Heart right ventricle (tissue), 16 donors: ENCODE results near the gene SELENOP. TPM values are rescaled to one million over a fixed set of nuclear protein-coding genes. Genes with fewer than 3 reads are reported as not detected.

Source experiments
- ATAC-seq, 8 donors: fragments of 200-7000 bp; cut with Tn5 transposase; one replicate each; pipeline ENCODE4 v1.9.1; 2020; ENCODE audit warnings: mild to moderate bottlenecking in 8 of 8, moderate library complexity in 8 of 8, moderate number of reproducible peaks in 1 of 8
- DNase-seq, 2 donors: peaks; one replicate each; pipeline ENCODE4 v3.0.0-alpha.2; 2020
- H3K27ac ChIP-seq, 10 donors: fragments of 200-600 bp; sonication (generic) in 2 of 10; one replicate each; pipeline versions ENCODE4 v1.5.0 to v1.8.0; 2020 to 2022; ENCODE audit warnings: mild to moderate bottlenecking in 3 of 10
- H3K27me3 ChIP-seq, 7 donors: fragments of 200-600 bp; one replicate each; pipeline ENCODE4 v1.8.0; 2021 to 2022; ENCODE audit warnings: mild to moderate bottlenecking in 2 of 7
- H3K36me3 ChIP-seq, 9 donors: fragments of 200-600 bp; sonication (generic) in 1 of 9; one replicate each; pipeline versions ENCODE4 v1.5.0 to v1.8.0; 2020 to 2022; ENCODE audit warnings: mild to moderate bottlenecking in 2 of 9
- H3K4me1 ChIP-seq, 9 donors: fragments of 200-600 bp; sonication (generic) in 1 of 9; one replicate each; pipeline versions ENCODE4 v1.5.0 to v1.8.0; 2020 to 2022; ENCODE audit warnings: mild to moderate bottlenecking in 4 of 9
- H3K4me3 ChIP-seq, 10 donors: fragments of 200-600 bp; sonication (generic) in 2 of 10; one replicate each; pipeline versions ENCODE4 v1.5.0 to v1.8.0; 2020 to 2022; ENCODE audit warnings: mild to moderate bottlenecking in 7 of 10, moderate library complexity in 2 of 10
- H3K9me3 ChIP-seq, 11 donors: fragments of 200-600 bp in 10 of 11; sonication (generic) in 2 of 11; one replicate each; pipeline versions ENCODE4 v1.5.0 to v1.8.0; 2013 to 2022; ENCODE audit warnings: mild to moderate bottlenecking in 2 of 11, control low read depth in 1 of 11, moderate library complexity in 1 of 11
- CTCF ChIP-seq, 9 donors: fragments of 200-600 bp; sonication (generic) in 2 of 9; IDR thresholded peaks; one replicate each; pipeline versions ENCODE4 v1.5.0 to v1.8.0; 2021 to 2022; ENCODE audit warnings: antibody characterized with exemption in 9 of 9, mild to moderate bottlenecking in 5 of 9, moderate library complexity in 1 of 9
- WGBS, 2 donors: extraction: QIAGEN DNeasy Blood & Tissue Kit; methylation state at CpG; one replicate each; pipeline ENCODE4 v1.1.7; 2013; ENCODE audit warnings: inconsistent platforms in 1 of 2; 5-methylcytosine and 5-hydroxymethylcytosine counted together
- intact Hi-C, 10 donors: fragments of 100-400 bp; cut with DNase I; formaldehyde crosslinking; loops; one replicate each; pipeline versions ENCODE4 v1.11.1 to v1.14.2; 2022
- polyA plus RNA-seq, 2 donors: library from polyadenylated mRNA; stranded (reverse); fragments of 200-250 nt; gene quantifications; one replicate each; pipeline ENCODE4 v1.2.3, GENCODE V29; 2013
- total RNA-seq, 10 donors: library from RNA; stranded (reverse); fragmentation: NEBNext Ultra II Directional in 3 of 10; extraction: Animal tissue kit (Norgen Biotek cat#: 25700) in 3 of 10; gene quantifications; one replicate each; pipeline versions ENCODE4 v1.2.1 to v1.2.4, GENCODE V29; 2021 to 2023
- donor health status: Arrhythmogenic right ventricular cardiomyopathy.
- donor health status: ischemic (EF 13 %, LVEDD 7.1; RV severe dilation, severe dysfunction).
- donor health status: healthy with polysubstance abuse.
- donor health status: DM: no; HTN: yes; CAD: no.
- donor health status: DM: no; HTN: no; CAD: no.
- donor health status: ischemic (EF 25% LVEDD 6.9; RV normal size, moderate dysfunction).
- donor health status: ischemic (EF 25% LVEDD 5.7; RV mildly dilated, moderate dysfunction).
- donor health status: healthy.
- donor health status: DM: yes; HTN: yes; CAD: no.
- donor health status: Ischemic cardiomyopathy.
- donor health status: ischemic (EF 35%, LVEDD 5.7; RV mildly dilated, moderate dysfunction).
- donor health status: nonischemic (EF 11% LVEDD 7.7; RV severe dilation, severe dysfunction).
- donor health status: DM: yes; HTN: yes; CAD: no.
- donor health status: PGD.
- donor health status: ischemic (EF 29% LVEDD 5.4; RV normal size, mild dysfunction).
- donor health status: nonischemic (EF 23%, LVEDD 6.1; RV moderate dilation, normal function).

Gene SELENOP
- total and polyA plus RNA-seq, 12 donors, result 45.9 to 373 (median 169) TPM

- peak overlapping the region; percentile 62 to 93 (median 84) for H3K27ac ChIP-seq
- 40 to 49% methylated on average over 3 of the region's 3 CpGs for WGBS, 2 donors
- intact Hi-C loops, result loop anchor here in 4 of 10 donors (5.0 kb wide), 3 partner anchors 66 to 231 kb away; partner anchors contain the start of gene ANXA2R (in 1 of the 4)
- TF ChIP-seq CTCF (IDR thresholded peaks at IDR 0.05), result no peak
- H3K4me1 ChIP-seq, result peaks cover 0 to 60% (median 36%) of the 10 kb centered on the region in 9 donors
- DNase-seq, result no peak
- H3K27me3 ChIP-seq, result no peaks in the 10 kb centered on the region
- H3K9me3 ChIP-seq, result no peaks in the 10 kb centered on the region
- peak in 5 of 8 donors; percentile 9 to 29 (median 22) for ATAC-seq
- peak overlapping the region; percentile 38 to 67 (median 60) for H3K4me3 ChIP-seq
- peaks cover 0 to 27% (median 8%) of the 10 kb centered on the region in 9 donors for H3K36me3 ChIP-seq
These were observed 680 bp downstream of the SELENOP start for GRCh38 chr5:42810834-42811590.

GRCh38 chr5:42808888-42809611, 2.6 kb downstream of the SELENOP start:
- intact Hi-C loops, result loop anchor here in 6 of 10 donors (2.0 to 10.0 kb wide), 3 partner anchors 76 to 80 kb away; no protein-coding TSS in a partner anchor
- Histone ChIP-seq H3K27ac (peak overlapping the region in 5 of 10 donors; percentile 31 to 88 (median 86)), H3K27me3 (no peaks in the 10 kb centered on the region), H3K9me3 (no peaks in the 10 kb centered on the region), H3K36me3 (peaks cover 0 to 47% (median 22%) of the 10 kb centered on the region in 9 donors), H3K4me1 (peaks cover 0 to 61% (median 36%) of the 10 kb centered on the region in 9 donors), H3K4me3 (peak overlapping the region; percentile 6 to 67 (median 58))
- no peak for TF ChIP-seq CTCF (IDR thresholded peaks at IDR 0.05)
- 61 to 68% methylated on average over 4 of the region's 4 CpGs for WGBS, 2 donors
- ATAC-seq (no peak), DNase-seq (no peak)

- H3K9me3 ChIP-seq, result no peaks in the 10 kb centered on the region
- WGBS, 2 donors, result 51 to 56% methylated on average over 2 of the region's 2 CpGs
- H3K4me3 ChIP-seq, result peak overlapping the region in 8 of 10 donors; percentile 1 to 67 (median 60)
- peaks cover 0 to 58% (median 36%) of the 10 kb centered on the region in 9 donors for H3K4me1 ChIP-seq
- no peaks in the 10 kb centered on the region for H3K27me3 ChIP-seq
- ATAC-seq (peak in 3 of 8 donors; percentile 54 to 71 (median 65)), DNase-seq (no peak)
- peaks cover 0 to 59% (median 29%) of the 10 kb centered on the region in 9 donors for H3K36me3 ChIP-seq
- peak overlapping the region in 4 of 10 donors; percentile 31 to 88 (median 68) for H3K27ac ChIP-seq
- TF ChIP-seq CTCF (IDR thresholded peaks at IDR 0.05), result peak in 7 of 9 donors; percentile 6 to 54 (median 32)
- intact Hi-C loops, result loop anchor here in 6 of 10 donors (2.0 to 10.0 kb wide), 3 partner anchors 77 to 81 kb away; no protein-coding TSS in a partner anchor
These were observed 3.8 kb downstream of the SELENOP start for GRCh38 chr5:42807722-42808447.
